GM12875 (cell line): Measurements from ENCODE around the gene TET3.

Experiments
- H3K4me3 ChIP-seq: one replicate; pipeline ENCODE4 v1.5.1; 2011; ENCODE audit warnings: low read depth, low read length, control low read depth
- TF ChIP-seq, protein P1 (sequence below): IDR thresholded peaks from 2 replicates; pipeline ENCODE4 v1.5.1; 2011; ENCODE audit warnings: low read depth, mild to moderate bottlenecking, control low read depth, inconsistent platforms, low read length, moderate library complexity, borderline replicate concordance; ENCODE audit not compliant: insufficient read depth

Gene TET3

DNA sequence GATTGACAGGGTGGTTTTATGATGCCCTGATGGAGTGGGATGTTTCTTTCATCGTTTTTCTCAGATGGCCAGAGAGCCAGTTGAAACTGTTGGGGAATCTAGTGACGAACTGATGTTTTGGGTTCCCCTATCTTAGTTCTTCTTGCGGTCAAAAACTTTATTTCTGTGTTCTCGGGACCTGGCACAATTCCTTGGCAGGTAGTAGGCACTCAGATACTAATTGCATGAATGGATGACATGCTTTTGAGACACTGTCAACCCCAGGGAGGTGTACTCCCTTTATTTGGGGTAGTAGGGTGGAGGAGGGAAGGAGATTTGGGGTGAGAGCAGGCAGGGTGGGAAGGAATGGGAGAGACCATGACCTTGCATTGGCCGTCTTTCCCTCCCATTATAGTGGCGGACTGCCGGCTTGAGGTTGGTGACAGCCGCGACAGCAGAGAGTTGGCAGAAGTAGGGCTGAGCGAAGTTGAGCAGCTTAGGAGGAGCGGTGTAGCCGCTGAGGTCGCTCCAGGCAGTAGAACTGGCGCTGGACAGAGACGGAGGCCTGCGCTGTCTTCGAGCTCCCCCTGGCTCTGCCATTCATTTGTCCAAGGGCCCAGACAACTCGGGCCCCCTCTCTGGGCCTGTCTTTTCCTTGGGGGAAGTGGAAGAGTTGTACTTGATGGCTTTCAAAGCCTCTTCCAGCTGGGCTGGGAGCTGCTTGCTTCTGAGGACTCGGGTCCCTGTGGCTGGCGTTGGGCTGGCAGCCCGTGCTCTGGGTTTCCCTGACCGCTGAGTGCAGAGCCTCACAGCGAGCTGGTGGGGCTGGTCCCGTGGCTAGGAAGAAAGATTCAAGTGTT lies 2.6 kb downstream of the TET3 start:
- TF ChIP-seq, protein P1, sequence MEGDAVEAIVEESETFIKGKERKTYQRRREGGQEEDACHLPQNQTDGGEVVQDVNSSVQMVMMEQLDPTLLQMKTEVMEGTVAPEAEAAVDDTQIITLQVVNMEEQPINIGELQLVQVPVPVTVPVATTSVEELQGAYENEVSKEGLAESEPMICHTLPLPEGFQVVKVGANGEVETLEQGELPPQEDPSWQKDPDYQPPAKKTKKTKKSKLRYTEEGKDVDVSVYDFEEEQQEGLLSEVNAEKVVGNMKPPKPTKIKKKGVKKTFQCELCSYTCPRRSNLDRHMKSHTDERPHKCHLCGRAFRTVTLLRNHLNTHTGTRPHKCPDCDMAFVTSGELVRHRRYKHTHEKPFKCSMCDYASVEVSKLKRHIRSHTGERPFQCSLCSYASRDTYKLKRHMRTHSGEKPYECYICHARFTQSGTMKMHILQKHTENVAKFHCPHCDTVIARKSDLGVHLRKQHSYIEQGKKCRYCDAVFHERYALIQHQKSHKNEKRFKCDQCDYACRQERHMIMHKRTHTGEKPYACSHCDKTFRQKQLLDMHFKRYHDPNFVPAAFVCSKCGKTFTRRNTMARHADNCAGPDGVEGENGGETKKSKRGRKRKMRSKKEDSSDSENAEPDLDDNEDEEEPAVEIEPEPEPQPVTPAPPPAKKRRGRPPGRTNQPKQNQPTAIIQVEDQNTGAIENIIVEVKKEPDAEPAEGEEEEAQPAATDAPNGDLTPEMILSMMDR: peak; percentile 8; the same call in 1 of the 2 replicates

DNA sequence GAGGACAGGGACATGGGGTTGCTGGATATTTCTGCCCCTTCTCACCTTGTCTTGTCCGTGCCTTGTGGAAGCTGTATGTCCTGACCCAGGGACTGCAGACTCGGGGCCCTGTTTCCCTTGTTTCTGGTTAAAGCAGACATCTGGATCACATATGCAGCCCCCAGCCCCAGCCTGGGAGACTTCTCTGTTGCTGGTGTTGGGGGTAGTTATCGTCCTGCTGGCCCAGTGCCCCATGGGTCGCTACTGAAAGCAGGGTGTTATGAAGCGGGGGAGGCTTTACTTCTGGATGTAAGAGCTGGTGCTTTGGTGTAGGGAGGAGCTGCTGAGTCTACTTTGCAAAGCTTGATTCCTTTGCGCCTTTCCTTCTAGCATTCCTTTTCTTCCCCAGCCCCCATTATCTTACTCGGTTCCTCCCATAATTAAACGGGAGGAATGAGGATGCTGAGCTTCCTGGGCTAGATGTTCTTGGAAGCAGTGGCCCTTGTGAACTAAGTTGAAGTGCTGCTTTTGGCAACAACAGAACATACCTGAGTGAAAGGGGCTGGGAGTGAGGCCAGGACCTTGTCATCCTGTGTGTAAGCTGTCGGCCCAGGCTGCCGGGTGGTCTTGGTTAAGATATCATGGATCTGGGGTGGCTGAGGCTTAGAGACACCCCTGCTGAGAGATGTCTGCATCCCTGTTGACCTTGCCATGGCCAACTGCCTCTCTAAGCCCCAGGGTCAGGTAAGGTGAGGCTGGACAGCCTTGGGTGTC lies 3.4 kb downstream of the TET3 start:
- TF ChIP-seq, protein P1: no peak
- H3K4me3 ChIP-seq: peak overlapping the region; percentile 76

More for the DNA sequence above, 2.6 kb downstream of the TET3 start:
- H3K4me3 ChIP-seq: peak overlapping the region; percentile 76

DNA sequence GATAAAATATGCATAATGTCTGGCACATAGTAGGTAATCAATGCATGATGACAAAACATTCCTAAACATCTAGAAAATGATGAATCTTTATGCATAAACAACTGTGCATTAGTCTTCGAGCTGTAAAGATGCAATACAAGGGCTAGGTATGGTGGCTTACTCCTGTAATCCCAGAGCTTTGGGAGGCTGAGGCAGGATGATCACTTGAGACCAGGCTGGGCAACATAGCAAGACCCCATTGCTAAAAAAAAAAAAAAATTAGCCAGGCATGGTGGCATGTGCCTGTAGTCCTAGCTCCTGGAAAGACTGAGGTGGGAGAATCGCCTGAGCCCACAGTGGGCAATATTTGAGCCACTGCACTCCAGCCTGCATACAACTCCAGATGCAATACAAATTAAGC lies 5.3 kb downstream of the TET3 start:
- TF ChIP-seq, protein P1: no peak

DNA sequence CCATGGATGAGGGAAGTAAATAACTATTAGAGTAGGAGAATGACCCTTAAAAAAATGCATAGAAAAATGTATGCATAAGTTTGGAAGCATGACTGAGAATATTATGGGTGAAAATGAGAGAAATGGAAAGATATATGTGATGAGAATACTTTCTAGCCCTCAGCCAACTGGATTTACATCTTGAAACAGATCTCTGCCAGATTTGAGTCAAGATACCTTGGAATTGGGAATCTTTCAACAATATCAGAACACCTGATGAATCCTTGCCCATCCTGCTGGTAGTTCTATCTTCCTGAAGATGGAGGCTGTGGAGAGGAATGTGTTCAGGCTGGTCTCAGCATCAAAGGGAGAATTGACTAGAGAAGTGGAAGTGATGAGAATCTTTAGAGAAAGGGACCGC lies 5.8 kb downstream of the TET3 start:
- TF ChIP-seq, protein P1: no peak
- no peak overlapping the region for H3K4me3 ChIP-seq

More for the DNA sequence above, 5.3 kb downstream of the TET3 start:
- no peak overlapping the region for H3K4me3 ChIP-seq

DNA sequence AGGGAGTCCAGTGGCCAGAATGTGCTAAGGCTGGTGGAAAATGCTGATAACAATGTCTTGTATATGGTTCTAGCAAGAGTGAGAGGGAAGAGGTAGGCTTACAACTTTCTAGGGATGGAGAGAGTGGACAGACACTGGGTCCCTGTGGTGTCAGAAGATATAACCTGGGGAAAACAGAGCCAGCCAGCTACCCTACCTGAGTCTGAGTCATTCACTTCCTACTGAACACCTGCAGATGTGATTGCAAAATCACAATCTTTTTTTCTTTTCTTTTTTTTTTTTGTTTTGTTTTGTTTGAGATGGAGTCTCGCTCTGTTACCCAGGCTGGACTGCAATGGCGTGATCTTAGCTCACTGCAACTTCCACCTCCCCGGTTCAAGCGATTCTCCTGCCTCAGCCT lies 7.3 kb downstream of the TET3 start:
- no peak overlapping the region for H3K4me3 ChIP-seq
- TF ChIP-seq, protein P1: no peak

DNA sequence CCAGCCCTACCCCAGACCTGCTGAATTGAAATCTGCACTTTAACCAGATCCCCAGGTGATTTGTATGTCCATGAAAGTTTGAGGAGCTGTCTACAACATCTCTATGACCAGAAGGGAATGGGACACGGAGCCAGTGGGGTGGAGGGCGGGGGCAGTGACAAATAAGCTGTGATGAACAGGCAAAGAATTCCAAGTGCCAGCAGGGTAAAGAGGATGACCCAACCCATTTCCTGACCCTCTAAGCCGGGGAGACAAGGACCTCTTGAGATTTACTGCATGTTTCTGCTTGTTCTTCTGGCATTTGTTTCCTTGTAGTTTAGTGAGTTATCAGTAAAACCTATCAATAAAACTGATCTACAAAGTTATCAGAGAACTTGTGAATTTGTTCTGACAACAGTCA lies 8.7 kb downstream of the TET3 start:
- no peak overlapping the region for H3K4me3 ChIP-seq
- TF ChIP-seq, protein P1: no peak
